Thyroid gland (tissue), 4 donors: ENCODE data around the gene CCT8.

Experiments used
- POLR2A ChIP-seq, 2 donors: fragments of 450-650 bp; IDR thresholded peaks; one replicate each; pipeline ENCODE4 v1.6.1; 2017; ENCODE audit warnings: antibody characterized with exemption in 2 of 2, mild to moderate bottlenecking in 2 of 2, moderate library complexity in 1 of 2
- TF ChIP-seq, protein P1 (sequence below), 6 experiments: fragments of 200-600 bp in 3 of 6; fragments of 450-650 bp in 3 of 6; sonication (generic) in 3 of 6; IDR thresholded peaks; one replicate each; pipeline ENCODE4 v1.5.1; 2016 to 2019; ENCODE audit warnings: antibody characterized with exemption in 6 of 6, mild to moderate bottlenecking in 2 of 6, inconsistent platforms in 1 of 6, moderate library complexity in 1 of 6

GRCh38 chr21:29105218-29105617, 31.8 kb upstream of the CCT8 start:
- TF ChIP-seq, protein P1, sequence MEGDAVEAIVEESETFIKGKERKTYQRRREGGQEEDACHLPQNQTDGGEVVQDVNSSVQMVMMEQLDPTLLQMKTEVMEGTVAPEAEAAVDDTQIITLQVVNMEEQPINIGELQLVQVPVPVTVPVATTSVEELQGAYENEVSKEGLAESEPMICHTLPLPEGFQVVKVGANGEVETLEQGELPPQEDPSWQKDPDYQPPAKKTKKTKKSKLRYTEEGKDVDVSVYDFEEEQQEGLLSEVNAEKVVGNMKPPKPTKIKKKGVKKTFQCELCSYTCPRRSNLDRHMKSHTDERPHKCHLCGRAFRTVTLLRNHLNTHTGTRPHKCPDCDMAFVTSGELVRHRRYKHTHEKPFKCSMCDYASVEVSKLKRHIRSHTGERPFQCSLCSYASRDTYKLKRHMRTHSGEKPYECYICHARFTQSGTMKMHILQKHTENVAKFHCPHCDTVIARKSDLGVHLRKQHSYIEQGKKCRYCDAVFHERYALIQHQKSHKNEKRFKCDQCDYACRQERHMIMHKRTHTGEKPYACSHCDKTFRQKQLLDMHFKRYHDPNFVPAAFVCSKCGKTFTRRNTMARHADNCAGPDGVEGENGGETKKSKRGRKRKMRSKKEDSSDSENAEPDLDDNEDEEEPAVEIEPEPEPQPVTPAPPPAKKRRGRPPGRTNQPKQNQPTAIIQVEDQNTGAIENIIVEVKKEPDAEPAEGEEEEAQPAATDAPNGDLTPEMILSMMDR (IDR thresholded peaks at IDR 0.05): no peak
- no peak for TF ChIP-seq POLR2A (IDR thresholded peaks at IDR 0.05)
